Measurements from ENCODE around the gene ERICH4. TPM values are rescaled to one million over a fixed set of nuclear protein-coding genes. Genes with fewer than 3 reads are reported as not detected.

The ERICH4 gene
- total RNA-seq: not detected in 2 replicates

GRCh38 chr19:41442473-41443355 lies at the start of gene ERICH4:
Gene ERICH4 (plus strand): TSS chr19:41443156. CDS start chr19:41443170, 14 bp downstream.

DNA sequence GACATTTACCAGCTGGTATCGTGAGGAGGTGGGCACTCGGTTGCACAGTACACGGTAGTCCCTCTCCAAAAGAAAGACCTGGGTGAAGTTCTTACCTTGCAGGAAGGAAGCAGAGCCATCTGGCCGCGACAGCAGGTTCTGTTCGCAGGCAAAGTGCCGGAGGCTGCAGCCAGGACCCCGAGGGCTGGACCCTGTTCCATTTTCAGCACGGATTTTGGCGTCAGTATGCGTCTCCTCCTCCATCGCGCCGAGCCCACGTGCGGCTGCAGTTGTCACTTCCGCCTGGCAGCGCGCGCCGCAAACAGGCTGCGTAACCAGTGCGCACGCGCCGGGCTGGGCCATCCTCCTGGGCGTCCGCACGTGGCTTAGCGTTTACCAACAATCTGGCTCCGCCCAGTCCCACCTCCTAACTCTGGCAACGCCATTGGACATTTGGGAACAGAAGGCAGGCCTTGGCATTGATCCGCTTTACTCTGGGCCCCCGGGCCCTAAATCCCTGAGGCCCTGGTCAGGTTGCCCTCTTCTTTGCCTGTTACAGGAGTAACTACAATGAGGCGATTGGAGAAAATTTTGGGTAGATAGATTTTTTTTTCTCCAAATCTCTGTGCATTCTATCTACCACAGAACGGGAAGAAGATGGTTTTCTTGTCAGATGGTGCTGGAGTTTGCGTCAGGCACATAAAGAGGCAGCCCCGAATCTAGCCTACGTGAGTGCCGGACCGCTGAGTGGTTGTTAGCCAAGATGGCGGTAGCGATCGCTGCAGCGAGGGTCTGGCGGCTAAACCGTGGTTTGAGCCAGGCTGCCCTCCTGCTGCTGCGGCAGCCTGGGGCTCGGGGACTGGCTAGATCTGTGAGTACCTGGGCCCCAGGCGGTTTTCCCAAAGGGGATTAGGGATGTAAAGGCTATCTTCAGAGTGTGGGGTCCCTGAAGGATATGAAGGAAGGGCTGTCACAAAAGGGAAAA lies 45.6 kb upstream of the ERICH4 start, which contains the start of the genes BCKDHA and EXOSC5:
Gene BCKDHA, plus strand, starts transcription at position 733 of the 964 bp plus-strand sequence. Its CDS starts 10 bp downstream, at position 743.
Gene EXOSC5, minus strand, starts transcription at position 274 of the 964 bp plus-strand sequence. Its CDS starts 31 bp downstream, at position 243.

GRCh38 chr19:41426952-41427646 lies 15.9 kb upstream of the ERICH4 start, which contains the start of gene B3GNT8:
Gene B3GNT8 (minus strand): TSS chr19:41427374. CDS start chr19:41426778, 596 bp downstream.

DNA sequence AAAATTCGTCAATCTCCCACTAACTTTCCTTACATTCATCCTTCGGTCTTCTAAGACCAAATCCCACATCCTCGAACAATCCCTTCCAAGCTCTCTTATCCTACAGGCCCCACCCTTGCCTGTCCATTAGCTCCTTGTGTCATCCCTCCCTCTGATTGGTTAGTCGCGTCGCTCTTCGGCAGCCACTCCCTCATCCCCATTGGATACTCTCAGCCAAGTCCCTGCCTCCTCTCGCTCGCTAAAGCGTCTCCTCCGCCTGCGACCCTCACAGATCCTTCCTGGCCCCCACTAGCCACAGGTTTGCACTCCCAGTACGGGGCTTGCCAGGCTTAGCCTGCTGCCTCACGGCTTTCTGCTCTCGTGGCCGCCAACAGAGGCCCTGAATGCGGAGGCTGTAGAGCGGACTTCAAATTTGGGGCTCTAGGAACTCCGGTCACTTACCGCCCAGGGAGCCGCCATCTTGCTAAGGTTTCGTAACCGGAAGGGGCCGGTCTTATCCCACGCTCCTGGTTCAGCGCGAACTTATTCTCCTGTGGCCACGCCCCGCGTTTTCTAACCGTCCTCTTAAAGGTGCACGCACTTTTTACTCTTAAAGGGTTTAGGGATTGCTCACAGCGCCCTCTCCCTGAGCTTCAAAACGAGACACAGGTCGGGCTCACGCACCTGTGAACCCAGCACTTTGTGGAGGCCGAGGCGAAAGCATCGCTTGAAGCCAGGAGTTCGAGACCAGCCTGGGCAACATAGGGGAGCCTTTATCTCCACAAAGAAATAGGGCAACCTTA lies 3.3 kb upstream of the ERICH4 start, which contains the start of gene DMAC2:
Gene DMAC2, minus strand, starts transcription at position 472 of the 782 bp plus-strand sequence. Its CDS starts 13 bp downstream, at position 459.

Small RNAs within 50 kb of the gene (small RNA-seq; reads per million reads assigned to genes)
- not detected for gene RF00017

Other genes with a start within 250 kb of the ERICH4 start
- gene CYP2S1, start 249.9 kb upstream of the ERICH4 start, total RNA-seq: 1.2 and 2.0 TPM in 2 replicates
- 220 and 319 TPM in 2 replicates for gene AXL, start 223.9 kb upstream of the ERICH4 start, total RNA-seq
- gene HNRNPUL1, start 178.8 kb upstream of the ERICH4 start, total RNA-seq: 160 and 163 TPM in 2 replicates
- gene CCDC97, start 133.0 kb upstream of the ERICH4 start, total RNA-seq: 13.4 and 15.4 TPM in 2 replicates
- gene TGFB1, start 89.2 kb upstream of the ERICH4 start, total RNA-seq: 37.7 and 72.5 TPM in 2 replicates
- gene B9D2, start 79.0 kb upstream of the ERICH4 start, total RNA-seq: 7.8 and 8.2 TPM in 2 replicates
- 8.6 and 12.4 TPM in 2 replicates for gene TMEM91, start 66.6 kb upstream of the ERICH4 start, total RNA-seq
- 19.6 and 21.9 TPM in 2 replicates for gene EXOSC5, start 45.8 kb upstream of the ERICH4 start, total RNA-seq
- 29.0 and 68.3 TPM in 2 replicates for gene BCKDHA, start 45.3 kb upstream of the ERICH4 start, total RNA-seq
- 5.1 and 5.9 TPM in 2 replicates for gene B3GNT8, start 15.8 kb upstream of the ERICH4 start, total RNA-seq
- 48.1 and 52.3 TPM in 2 replicates for gene DMAC2, start 3.2 kb upstream of the ERICH4 start, total RNA-seq
- gene CEACAM21, start 133.0 kb downstream of the ERICH4 start, total RNA-seq: 4.9 and 12.2 TPM in 2 replicates
- not detected in 2 replicates for gene CEACAM4, start 183.9 kb downstream of the ERICH4 start, total RNA-seq
- not detected in 2 replicates for gene CEACAM7, start 245.1 kb downstream of the ERICH4 start, total RNA-seq